ENCODE data around the gene MINDY4.

Gene MINDY4

GRCh38 chr7:30843741-30844482, 72.7 kb downstream of the MINDY4 start:
- no peaks in the 10 kb centered on the region for H3K36me3 Mint-ChIP-seq
- no peaks in the 10 kb centered on the region for H3K27me3 Mint-ChIP-seq
- no peaks in the 10 kb centered on the region for H3K9me3 Mint-ChIP-seq
- no peak overlapping the region for H3K27ac Mint-ChIP-seq
- H3K4me1 Mint-ChIP-seq, result no peaks in the 10 kb centered on the region
- no peak overlapping the region for H3K4me3 Mint-ChIP-seq

GRCh38 chr7:30844483-30844874, 73.3 kb downstream of the MINDY4 start:
- Mint-ChIP-seq H3K27ac (no peak overlapping the region), H3K9me3 (no peaks in the 10 kb centered on the region), H3K27me3 (no peaks in the 10 kb centered on the region), H3K4me3 (no peak overlapping the region), H3K36me3 (no peaks in the 10 kb centered on the region), H3K4me1 (no peaks in the 10 kb centered on the region)

GRCh38 chr7:30844916-30845315, 73.7 kb downstream of the MINDY4 start:
- Mint-ChIP-seq H3K4me1 (no peaks in the 10 kb centered on the region), H3K4me3 (no peak overlapping the region), H3K36me3 (no peaks in the 10 kb centered on the region), H3K27ac (no peak overlapping the region), H3K9me3 (no peaks in the 10 kb centered on the region), H3K27me3 (no peaks in the 10 kb centered on the region)

GRCh38 chr7:30845426-30846135, 74.4 kb downstream of the MINDY4 start:
- H3K9me3 Mint-ChIP-seq, result no peaks in the 10 kb centered on the region
- H3K27ac Mint-ChIP-seq, result no peak overlapping the region
- no peaks in the 10 kb centered on the region for H3K4me1 Mint-ChIP-seq
- no peaks in the 10 kb centered on the region for H3K36me3 Mint-ChIP-seq
- no peaks in the 10 kb centered on the region for H3K27me3 Mint-ChIP-seq
- no peak overlapping the region for H3K4me3 Mint-ChIP-seq

GRCh38 chr7:30846378-30846777, 75.2 kb downstream of the MINDY4 start:
- H3K9me3 Mint-ChIP-seq, result no peaks in the 10 kb centered on the region
- no peak overlapping the region for H3K27ac Mint-ChIP-seq
- H3K27me3 Mint-ChIP-seq, result no peaks in the 10 kb centered on the region
- H3K4me3 Mint-ChIP-seq, result no peak overlapping the region
- H3K4me1 Mint-ChIP-seq, result no peaks in the 10 kb centered on the region
- H3K36me3 Mint-ChIP-seq, result no peaks in the 10 kb centered on the region

- H3K9me3 Mint-ChIP-seq, result no peaks in the 10 kb centered on the region
- H3K27ac Mint-ChIP-seq, result no peak overlapping the region
- no peaks in the 10 kb centered on the region for H3K27me3 Mint-ChIP-seq
- H3K4me1 Mint-ChIP-seq, result no peaks in the 10 kb centered on the region
- H3K36me3 Mint-ChIP-seq, result no peaks in the 10 kb centered on the region
- no peak overlapping the region for H3K4me3 Mint-ChIP-seq
Observed at GRCh38 chr7:30848121-30848855, 77.1 kb downstream of the MINDY4 start.

GRCh38 chr7:30849565-30849964, 78.3 kb downstream of the MINDY4 start:
- H3K36me3 Mint-ChIP-seq, result no peaks in the 10 kb centered on the region
- H3K4me1 Mint-ChIP-seq, result no peaks in the 10 kb centered on the region
- no peaks in the 10 kb centered on the region for H3K9me3 Mint-ChIP-seq
- no peak overlapping the region for H3K4me3 Mint-ChIP-seq
- H3K27me3 Mint-ChIP-seq, result no peaks in the 10 kb centered on the region
- H3K27ac Mint-ChIP-seq, result no peak overlapping the region

- no peak overlapping the region for H3K27ac Mint-ChIP-seq
- H3K9me3 Mint-ChIP-seq, result no peaks in the 10 kb centered on the region
Observed at GRCh38 chr7:30850426-30850825, 79.2 kb downstream of the MINDY4 start.

GRCh38 chr7:30851651-30852307, 80.6 kb downstream of the MINDY4 start:
- Mint-ChIP-seq H3K9me3 (no peaks in the 10 kb centered on the region), H3K4me1 (no peaks in the 10 kb centered on the region), H3K4me3 (no peak overlapping the region), H3K36me3 (no peaks in the 10 kb centered on the region), H3K27me3 (no peaks in the 10 kb centered on the region), H3K27ac (no peak overlapping the region)

More at GRCh38 chr7:30850426-30850825, 79.2 kb downstream of the MINDY4 start:
- H3K36me3 Mint-ChIP-seq, result no peaks in the 10 kb centered on the region
- H3K4me1 Mint-ChIP-seq, result no peaks in the 10 kb centered on the region
- H3K27me3 Mint-ChIP-seq, result no peaks in the 10 kb centered on the region
- no peak overlapping the region for H3K4me3 Mint-ChIP-seq

- Mint-ChIP-seq H3K27me3 (no peaks in the 10 kb centered on the region), H3K9me3 (no peaks in the 10 kb centered on the region), H3K27ac (no peak overlapping the region), H3K36me3 (no peaks in the 10 kb centered on the region), H3K4me3 (no peak overlapping the region), H3K4me1 (no peaks in the 10 kb centered on the region)
Observed at GRCh38 chr7:30852308-30852684, 81.1 kb downstream of the MINDY4 start.

GRCh38 chr7:30852744-30853288, 81.6 kb downstream of the MINDY4 start:
- Mint-ChIP-seq H3K9me3 (no peaks in the 10 kb centered on the region), H3K4me3 (no peak overlapping the region)

GRCh38 chr7:30853576-30853975, 82.4 kb downstream of the MINDY4 start:
- Mint-ChIP-seq H3K27me3 (no peaks in the 10 kb centered on the region), H3K4me1 (no peaks in the 10 kb centered on the region), H3K9me3 (no peaks in the 10 kb centered on the region), H3K36me3 (peaks cover 3% of the 10 kb centered on the region), H3K27ac (no peak overlapping the region), H3K4me3 (no peak overlapping the region)

More at GRCh38 chr7:30852744-30853288, 81.6 kb downstream of the MINDY4 start:
- H3K4me1 Mint-ChIP-seq, result no peaks in the 10 kb centered on the region
- no peak overlapping the region for H3K27ac Mint-ChIP-seq
- H3K27me3 Mint-ChIP-seq, result no peaks in the 10 kb centered on the region
- H3K36me3 Mint-ChIP-seq, result no peaks in the 10 kb centered on the region

- Mint-ChIP-seq H3K9me3 (no peaks in the 10 kb centered on the region), H3K4me3 (no peak overlapping the region), H3K4me1 (no peaks in the 10 kb centered on the region), H3K27me3 (no peaks in the 10 kb centered on the region), H3K27ac (no peak overlapping the region), H3K36me3 (peaks cover 3% of the 10 kb centered on the region)
Observed at GRCh38 chr7:30855936-30856335, 84.7 kb downstream of the MINDY4 start.

- Mint-ChIP-seq H3K9me3 (no peaks in the 10 kb centered on the region), H3K27me3 (no peaks in the 10 kb centered on the region), H3K4me3 (no peak overlapping the region), H3K36me3 (peaks cover 3% of the 10 kb centered on the region), H3K4me1 (no peaks in the 10 kb centered on the region), H3K27ac (no peak overlapping the region)
Observed at GRCh38 chr7:30858576-30858975, 87.4 kb downstream of the MINDY4 start.

- no peak overlapping the region for H3K4me3 Mint-ChIP-seq
- no peaks in the 10 kb centered on the region for H3K4me1 Mint-ChIP-seq
- no peaks in the 10 kb centered on the region for H3K9me3 Mint-ChIP-seq
- no peaks in the 10 kb centered on the region for H3K27me3 Mint-ChIP-seq
- H3K36me3 Mint-ChIP-seq, result peaks cover 3% of the 10 kb centered on the region
- no peak overlapping the region for H3K27ac Mint-ChIP-seq
Observed at GRCh38 chr7:30859202-30859939, 88.2 kb downstream of the MINDY4 start.
